Neuron (in vitro differentiated cells): Measurements from ENCODE around the gene ABCA9.
"Not testable (repeated sequence)": the region's sequence is repeated elsewhere in the genome, so short reads cannot be mapped to it uniquely, and the experiment has no call there.

ENCODE experiments used
- H2AFZ ChIP-seq: one replicate; pipeline ENCODE4 v1.6.1; 2013; ENCODE audit warnings: low read depth, mild to moderate bottlenecking, inconsistent platforms, low read length, moderate library complexity
- H3K27me3 ChIP-seq: one replicate; pipeline ENCODE4 v1.6.1; 2013; ENCODE audit warnings: low read length; ENCODE audit not compliant: insufficient read depth
- H3K36me3 ChIP-seq: one replicate; pipeline ENCODE4 v1.6.1; 2013; ENCODE audit warnings: low read length; ENCODE audit not compliant: insufficient read depth
- H3K4me1 ChIP-seq: one replicate; pipeline ENCODE4 v1.6.1; 2013; ENCODE audit warnings: low read length; ENCODE audit not compliant: insufficient read depth
- H3K4me3 ChIP-seq: 2 replicates; pipeline ENCODE4 v1.5.1; 2013; ENCODE audit warnings: mild to moderate bottlenecking, low read length, moderate library complexity
- H3K9me3 ChIP-seq: one replicate; pipeline ENCODE4 v1.6.1; 2013; ENCODE audit warnings: low read length

ABCA9 gene

DNA sequence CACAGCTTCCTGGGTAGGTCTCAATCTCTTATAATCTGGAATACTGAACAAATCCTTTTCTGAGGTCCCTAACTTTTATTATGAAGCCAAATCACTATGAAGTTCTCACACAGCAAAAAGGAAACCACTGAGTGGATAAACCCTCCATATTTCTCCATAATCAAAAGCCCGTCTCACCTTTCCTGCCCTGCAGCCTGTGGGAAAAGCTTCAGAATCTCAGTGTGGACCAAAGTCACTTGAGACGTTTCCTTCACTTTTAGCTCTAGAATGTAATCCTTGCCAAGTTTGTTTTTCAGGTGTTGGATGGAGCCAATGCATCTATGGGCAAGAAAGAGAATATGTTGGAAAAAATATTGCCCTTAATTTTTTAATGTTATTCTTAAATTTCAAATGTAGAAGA, 22.0 kb upstream of the ABCA9 start:
- Histone ChIP-seq H3K4me3 (no peak overlapping the region), H3K4me1 (no peaks in the 10 kb centered on the region)

DNA sequence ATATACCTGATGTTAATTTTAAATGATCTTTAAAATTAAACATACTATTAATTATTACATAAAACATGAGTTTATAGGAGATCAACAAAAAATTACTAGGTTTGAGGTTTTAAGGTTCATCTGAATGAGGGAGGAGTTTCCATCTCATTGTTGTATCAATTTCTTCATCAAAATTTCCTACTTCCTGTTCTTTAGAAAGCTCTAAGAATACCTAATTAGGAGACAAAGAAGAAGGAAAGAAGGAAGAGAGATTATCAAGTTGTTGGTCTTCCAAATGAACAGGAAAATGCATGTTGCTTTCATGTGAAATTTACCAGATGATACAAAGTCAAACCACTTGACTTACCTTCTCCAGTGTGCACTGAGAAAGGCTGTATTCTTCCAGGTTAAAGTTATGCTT, 18.1 kb upstream of the ABCA9 start:
- Histone ChIP-seq H3K27me3 (no peaks in the 10 kb centered on the region), H3K4me3 (no peak overlapping the region), H2AFZ (no peak overlapping the region), H3K4me1 (no peaks in the 10 kb centered on the region), H3K36me3 (no peaks in the 10 kb centered on the region), H3K9me3 (no peaks in the 10 kb centered on the region)

More for the DNA sequence above, 22.0 kb upstream of the ABCA9 start:
- no peaks in the 10 kb centered on the region for H3K9me3 ChIP-seq
- no peak overlapping the region for H2AFZ ChIP-seq
- no peaks in the 10 kb centered on the region for H3K36me3 ChIP-seq
- H3K27me3 ChIP-seq: no peaks in the 10 kb centered on the region

DNA sequence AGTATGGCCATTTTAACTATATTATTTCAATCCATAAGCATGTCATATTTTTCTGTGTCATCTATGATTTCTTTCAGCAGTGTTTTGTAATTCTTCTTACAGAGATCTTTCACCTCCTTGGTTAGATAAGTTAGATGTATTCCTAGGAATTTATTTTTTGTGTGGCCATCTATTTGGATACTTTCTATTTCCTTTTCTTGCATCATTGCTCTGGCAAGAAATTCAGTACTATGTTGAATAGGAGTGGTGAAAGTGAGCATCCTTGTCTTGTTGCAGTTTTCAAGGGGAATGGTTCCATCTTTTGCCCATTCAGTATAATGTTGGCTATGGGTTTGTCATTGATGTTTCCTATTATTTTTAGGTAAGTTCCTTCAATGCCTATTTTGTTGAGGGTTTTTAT, 15.1 kb upstream of the ABCA9 start:
- no peaks in the 10 kb centered on the region for H3K9me3 ChIP-seq
- no peaks in the 10 kb centered on the region for H3K4me1 ChIP-seq
- H3K36me3 ChIP-seq: no peaks in the 10 kb centered on the region
- no peaks in the 10 kb centered on the region for H3K27me3 ChIP-seq
- H2AFZ ChIP-seq: no peak overlapping the region
- no peak overlapping the region for H3K4me3 ChIP-seq

DNA sequence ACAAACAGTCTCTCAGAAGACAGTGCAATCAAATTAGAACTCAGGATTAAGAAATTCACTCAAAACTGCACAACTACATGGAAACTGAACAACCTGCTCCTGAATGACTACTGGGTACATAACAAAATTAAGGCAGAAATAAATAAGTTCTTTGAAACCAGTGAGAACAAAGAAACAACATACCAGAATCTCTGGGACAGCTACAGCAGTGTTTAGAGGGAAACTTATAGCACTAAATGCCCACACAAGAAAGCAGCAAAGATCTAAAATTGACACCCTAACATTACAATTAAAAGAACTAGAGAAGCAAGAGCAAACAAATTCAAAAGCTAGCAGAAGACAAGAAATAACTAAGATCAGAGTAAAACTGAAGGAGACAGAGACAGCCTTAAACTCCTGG, 12.7 kb upstream of the ABCA9 start:
- not testable (repeated sequence) for H3K9me3 ChIP-seq, H2AFZ ChIP-seq, H3K36me3 ChIP-seq, H3K4me3 ChIP-seq, H3K27me3 ChIP-seq, H3K4me1 ChIP-seq

DNA sequence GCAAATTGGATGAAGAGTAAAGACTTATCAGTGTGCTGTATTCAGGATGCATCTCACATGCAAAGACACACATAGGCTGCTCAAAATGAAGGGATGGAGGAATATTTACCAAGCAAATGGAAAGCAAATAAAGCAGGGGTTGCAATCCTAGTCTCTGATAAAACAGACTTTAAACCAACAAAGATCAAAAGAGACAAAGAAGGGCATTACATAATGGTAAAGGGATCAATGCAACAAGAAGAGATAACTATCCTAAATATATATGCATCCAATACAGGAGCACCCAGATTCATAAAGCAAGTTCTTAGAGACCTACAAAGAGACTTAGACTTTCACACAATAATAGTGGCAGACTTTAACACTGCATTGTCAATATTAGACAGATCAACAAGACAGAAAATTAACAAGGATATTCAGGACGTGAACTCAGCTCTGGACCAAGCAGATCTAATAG, 12.1 kb upstream of the ABCA9 start:
- H3K36me3 ChIP-seq, H3K9me3 ChIP-seq, H3K27me3 ChIP-seq, H3K4me1 ChIP-seq, H2AFZ ChIP-seq, H3K4me3 ChIP-seq: not testable (repeated sequence)

DNA sequence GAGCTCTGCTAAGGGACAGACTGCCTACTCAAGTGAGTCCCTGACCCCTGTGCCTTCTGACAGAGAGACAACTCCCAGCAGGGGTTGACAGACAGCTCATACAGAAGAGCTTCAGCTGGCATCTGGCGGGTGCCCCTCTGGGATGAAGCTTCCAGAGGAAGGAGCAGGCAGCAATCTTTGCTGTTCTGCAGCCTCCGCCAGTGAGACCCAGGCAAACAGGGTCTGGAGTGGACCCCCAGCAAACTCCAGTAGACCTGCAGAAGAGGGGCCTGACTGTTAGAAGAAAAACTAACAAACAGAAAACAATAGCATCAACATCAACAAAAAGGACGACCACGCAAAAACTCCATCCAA, 10.5 kb upstream of the ABCA9 start:
- not testable (repeated sequence) for H3K4me1 ChIP-seq, H3K27me3 ChIP-seq, H3K9me3 ChIP-seq, H3K4me3 ChIP-seq, H3K36me3 ChIP-seq, H2AFZ ChIP-seq

DNA sequence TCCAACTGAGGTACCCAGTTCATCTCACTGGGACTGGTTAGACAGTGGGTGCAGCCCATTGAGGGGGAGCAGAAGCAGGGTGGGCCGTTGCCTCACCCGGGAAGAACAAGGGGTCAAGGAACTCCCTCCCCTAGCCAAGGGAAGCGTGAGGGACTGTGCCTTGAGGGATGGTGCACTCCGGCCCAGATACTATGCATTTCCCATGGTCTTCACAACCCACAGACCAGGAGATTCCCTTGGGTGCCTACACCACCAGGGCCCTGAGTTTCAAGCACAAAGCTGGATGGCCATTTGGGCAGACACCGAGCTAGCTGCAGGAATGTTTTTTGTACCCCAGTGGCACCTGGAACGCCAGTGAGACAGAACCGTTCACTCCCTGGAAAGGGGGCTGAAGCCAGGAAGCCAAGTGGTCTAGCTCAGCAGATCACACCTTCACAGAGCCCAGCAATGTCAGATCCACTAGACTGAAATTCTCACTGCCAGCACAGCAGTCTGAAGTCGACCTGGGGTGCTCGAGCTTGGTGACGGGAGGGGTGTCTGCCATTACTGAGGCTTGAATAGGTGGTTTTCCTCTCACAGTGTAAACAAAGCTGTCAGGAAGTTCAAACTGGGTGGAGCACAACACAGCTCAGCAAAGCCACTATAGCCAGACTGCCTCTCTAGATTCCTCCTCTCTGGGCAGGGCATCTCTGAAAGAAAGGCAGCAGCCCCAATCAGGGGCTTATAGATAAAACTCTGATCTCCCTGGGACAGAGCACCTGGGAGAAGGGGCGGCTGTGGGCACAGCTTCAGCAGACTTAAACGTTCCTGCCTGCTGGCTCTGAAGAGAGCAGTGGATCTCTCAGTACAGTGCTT, 9.9 kb upstream of the ABCA9 start:
- H3K4me1 ChIP-seq, H3K36me3 ChIP-seq, H2AFZ ChIP-seq, H3K4me3 ChIP-seq, H3K27me3 ChIP-seq, H3K9me3 ChIP-seq: not testable (repeated sequence)

DNA sequence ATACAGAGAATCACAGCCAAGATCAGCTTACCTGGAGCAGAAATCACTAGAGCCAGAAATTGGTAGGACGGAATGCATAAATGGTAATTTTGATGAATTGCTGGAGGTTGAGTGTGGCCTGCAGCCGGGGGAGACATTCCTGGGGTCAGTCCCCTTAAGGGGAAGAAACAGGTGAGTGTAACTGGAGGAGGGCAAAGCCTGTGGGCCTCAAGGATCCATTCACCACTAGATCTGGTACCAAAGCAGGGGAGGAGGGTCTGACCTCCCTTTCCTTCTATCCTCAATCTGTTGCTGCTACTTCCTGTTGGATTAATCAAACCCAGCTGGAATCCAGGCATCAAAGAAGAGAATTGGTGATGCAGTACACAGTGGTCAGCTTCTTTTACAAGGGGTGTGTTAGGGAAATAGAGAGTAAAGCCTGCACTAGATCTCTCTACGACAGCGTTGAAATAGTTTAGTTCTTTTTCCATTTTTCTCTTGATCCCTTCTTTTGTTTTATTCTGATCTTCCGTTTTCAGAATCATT, 8.6 kb upstream of the ABCA9 start:
- Histone ChIP-seq H3K27me3 (no peaks in the 10 kb centered on the region), H3K9me3 (no peaks in the 10 kb centered on the region), H2AFZ (no peak overlapping the region), H3K4me3 (no peak overlapping the region), H3K36me3 (no peaks in the 10 kb centered on the region), H3K4me1 (no peaks in the 10 kb centered on the region)

DNA sequence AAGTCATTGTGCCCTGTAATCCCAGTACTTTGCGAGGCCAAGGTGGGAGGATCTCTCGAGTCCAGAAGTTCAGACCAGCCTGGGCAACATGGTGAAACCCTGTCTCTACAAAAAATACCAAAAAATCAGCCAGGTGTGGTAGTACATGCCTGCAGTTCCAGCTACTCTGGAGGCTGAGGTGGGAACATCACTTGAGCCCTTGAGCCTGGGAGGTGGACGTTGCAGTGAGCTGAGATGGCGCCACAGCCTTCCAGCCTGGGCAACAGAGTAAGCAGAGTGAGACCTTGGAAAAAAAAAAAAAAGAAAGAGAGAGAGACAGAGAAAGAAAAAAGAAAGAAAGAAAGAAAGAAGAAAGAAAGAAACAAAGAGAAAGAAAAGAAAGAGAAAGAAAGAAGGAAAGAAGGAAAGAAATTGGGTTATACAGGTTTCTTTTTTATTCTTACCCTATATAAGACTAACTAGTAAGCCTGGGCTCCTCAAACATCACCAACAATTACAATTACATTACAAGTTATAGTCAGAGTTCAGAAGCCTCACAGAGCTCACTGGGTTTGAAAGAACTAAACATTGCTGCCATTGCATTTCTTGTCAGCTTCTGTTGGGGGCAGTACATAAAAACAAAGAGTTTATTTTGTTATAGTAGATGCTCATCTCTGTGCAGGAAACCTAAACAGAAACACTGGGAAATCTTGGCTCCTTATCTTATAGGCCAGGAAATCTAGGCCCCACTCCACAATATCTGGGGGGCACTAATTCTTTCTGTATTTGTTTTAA, 6.7 kb upstream of the ABCA9 start:
- no peak overlapping the region for H2AFZ ChIP-seq
- no peaks in the 10 kb centered on the region for H3K36me3 ChIP-seq
- peaks cover 3% of the 10 kb centered on the region for H3K4me1 ChIP-seq
- no peak overlapping the region for H3K4me3 ChIP-seq
- H3K27me3 ChIP-seq: no peaks in the 10 kb centered on the region
- no peaks in the 10 kb centered on the region for H3K9me3 ChIP-seq

DNA sequence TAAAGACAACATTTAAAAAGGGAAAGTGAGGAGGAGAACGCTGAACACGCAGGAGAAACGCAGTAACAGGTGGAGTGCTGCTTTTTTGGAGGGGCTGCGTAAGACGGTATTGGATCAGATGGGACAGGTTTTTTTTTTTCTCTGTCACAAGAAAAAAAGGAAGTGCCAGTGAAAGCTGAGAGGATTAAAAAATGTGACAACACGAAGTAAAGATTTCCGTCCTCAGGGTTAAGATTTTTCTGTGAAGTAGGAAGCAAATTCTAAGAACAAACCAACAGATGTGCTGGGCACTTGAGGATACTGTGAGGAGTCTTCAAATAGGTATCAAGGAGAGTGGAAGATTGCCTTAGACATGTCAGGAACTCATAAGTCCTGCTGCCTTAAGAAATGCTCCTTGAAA, 5.8 kb upstream of the ABCA9 start:
- Histone ChIP-seq H2AFZ (no peak overlapping the region), H3K27me3 (no peaks in the 10 kb centered on the region), H3K36me3 (no peaks in the 10 kb centered on the region), H3K4me1 (peaks cover 8% of the 10 kb centered on the region), H3K9me3 (no peaks in the 10 kb centered on the region), H3K4me3 (no peak overlapping the region)

DNA sequence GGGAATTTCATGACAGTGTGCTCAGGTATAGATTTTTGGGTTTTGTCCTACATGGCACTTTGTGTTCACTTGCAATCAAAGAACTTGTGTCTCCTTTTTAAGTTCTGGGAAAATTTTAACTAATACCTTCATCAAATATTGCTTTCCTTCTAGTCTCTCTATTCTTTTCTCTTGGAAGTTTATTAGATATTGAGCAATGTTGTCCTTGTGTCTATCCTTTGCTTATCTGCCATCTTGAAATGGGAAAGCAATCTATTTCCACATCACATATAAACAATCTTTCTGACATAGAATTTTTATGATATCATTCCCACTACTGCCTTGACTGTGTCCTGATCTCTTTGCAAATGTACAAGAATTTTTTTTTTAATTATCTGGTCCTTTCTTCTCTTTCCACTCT, 4.4 kb upstream of the ABCA9 start:
- Histone ChIP-seq H3K27me3 (no peaks in the 10 kb centered on the region), H3K36me3 (no peaks in the 10 kb centered on the region), H2AFZ (no peak overlapping the region), H3K9me3 (no peaks in the 10 kb centered on the region), H3K4me3 (no peak overlapping the region), H3K4me1 (peaks cover 19% of the 10 kb centered on the region)

DNA sequence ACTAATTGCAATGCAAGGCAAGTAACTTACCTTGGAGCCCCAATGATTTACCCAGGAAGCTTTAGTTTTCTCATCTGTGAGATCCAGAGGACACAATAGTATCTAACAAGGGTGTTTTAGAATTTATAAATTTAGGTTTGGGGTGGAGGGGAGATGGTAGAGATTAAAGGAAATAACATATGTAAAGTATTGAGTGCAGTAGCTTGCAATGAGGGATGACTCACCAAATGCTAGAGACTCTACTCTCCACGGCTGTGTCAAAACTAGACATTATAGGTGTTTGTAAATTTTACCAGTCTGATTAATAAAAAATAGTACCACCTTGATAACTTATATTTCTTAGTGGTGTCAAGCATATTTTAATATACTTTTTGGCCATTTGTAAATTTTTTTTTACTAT, 3.7 kb upstream of the ABCA9 start:
- H2AFZ ChIP-seq: no peak overlapping the region
- no peaks in the 10 kb centered on the region for H3K27me3 ChIP-seq
- H3K9me3 ChIP-seq: no peaks in the 10 kb centered on the region
- no peaks in the 10 kb centered on the region for H3K36me3 ChIP-seq
- H3K4me3 ChIP-seq: no peak overlapping the region
- H3K4me1 ChIP-seq: peaks cover 19% of the 10 kb centered on the region

DNA sequence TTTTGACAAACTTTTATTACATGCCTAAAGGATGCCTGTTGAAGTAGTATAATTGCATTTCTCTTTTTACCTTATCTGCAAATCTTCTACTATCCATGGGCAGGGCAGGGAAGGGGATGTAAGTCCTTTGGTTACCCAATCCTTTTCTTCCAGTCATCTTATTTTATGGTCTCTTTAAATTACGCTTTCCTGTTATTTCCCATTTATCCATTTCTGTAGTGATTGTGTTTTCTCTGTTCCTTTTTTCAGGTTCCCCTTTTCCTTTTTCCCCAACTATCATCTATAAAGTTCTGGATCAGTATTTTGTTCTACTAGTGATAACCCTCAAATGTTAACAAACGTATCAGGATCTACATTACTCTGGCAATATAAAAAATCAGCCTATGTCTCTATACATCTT, 3.3 kb upstream of the ABCA9 start:
- Histone ChIP-seq H3K9me3 (no peaks in the 10 kb centered on the region), H3K27me3 (no peaks in the 10 kb centered on the region), H2AFZ (no peak overlapping the region), H3K4me1 (peaks cover 19% of the 10 kb centered on the region), H3K36me3 (no peaks in the 10 kb centered on the region), H3K4me3 (no peak overlapping the region)
